ENCODE data around the gene CSKMT. TPM values are rescaled to one million over a fixed set of nuclear protein-coding genes. Genes with fewer than 3 reads are reported as not detected.

The CSKMT gene
- total RNA-seq, 1 donor from 2014 or later = 2.5 TPM

- DNase-seq (ENCODE audit: extremely low read depth, low read depth, low spot score) = no peak
Observed at GRCh38 chr11:62715150-62716130, 50.3 kb downstream of the CSKMT start.

GRCh38 chr11:62716206-62716605, 51.1 kb downstream of the CSKMT start:
- no peak for DNase-seq (ENCODE audit: extremely low read depth, low read depth, low spot score)

- no peak for DNase-seq (ENCODE audit: extremely low read depth, low read depth, low spot score)
Observed at GRCh38 chr11:62716816-62717215, 51.7 kb downstream of the CSKMT start.

Other genes with a start within 250 kb of the CSKMT start
- gene SCGB1A1, start 246.3 kb upstream of the CSKMT start, total RNA-seq = not detected in 2 replicates
- gene AHNAK, start 118.5 kb upstream of the CSKMT start, total RNA-seq = 562 and 666 TPM in 2 replicates
- gene EEF1G, start 91.4 kb upstream of the CSKMT start, total RNA-seq = 1,186 and 1,947 TPM in 2 replicates
- 12.8 and 16.8 TPM in 2 replicates for gene TUT1, start 73.8 kb upstream of the CSKMT start, total RNA-seq
- gene MTA2, start 63.4 kb upstream of the CSKMT start, total RNA-seq = 143 and 154 TPM in 2 replicates
- 33.2 and 83.2 TPM in 2 replicates for gene EML3, start 52.5 kb upstream of the CSKMT start, total RNA-seq
- gene ROM1, start 52.1 kb upstream of the CSKMT start, total RNA-seq = 1.4 and 2.3 TPM in 2 replicates
- 38.3 and 42.5 TPM in 2 replicates for gene B3GAT3, start 43.3 kb upstream of the CSKMT start, total RNA-seq
- gene GANAB, start 18.7 kb upstream of the CSKMT start, total RNA-seq = 295 and 372 TPM in 2 replicates
- gene INTS5, start 12.0 kb upstream of the CSKMT start, total RNA-seq = 29.0 and 29.5 TPM in 2 replicates
- 49.7 and 56.8 TPM in 2 replicates for gene C11orf98, start 102 bp upstream of the CSKMT start, total RNA-seq
- 7.8 and 9.9 TPM in 2 replicates for gene UQCC3, start 6.4 kb downstream of the CSKMT start, total RNA-seq
- 2.1 and 7.1 TPM in 2 replicates for gene LBHD1, start 7.0 kb downstream of the CSKMT start, total RNA-seq
- 134 and 162 TPM in 2 replicates for gene UBXN1, start 13.8 kb downstream of the CSKMT start, total RNA-seq
- not detected in 2 replicates for gene LRRN4CL, start 24.2 kb downstream of the CSKMT start, total RNA-seq
- gene BSCL2, start 42.1 kb downstream of the CSKMT start, total RNA-seq = 34.8 and 36.4 TPM in 2 replicates
- gene GNG3, start 42.4 kb downstream of the CSKMT start, total RNA-seq = not detected in 2 replicates
- 13.2 and 23.6 TPM in 2 replicates for gene HNRNPUL2, start 62.1 kb downstream of the CSKMT start, total RNA-seq
- 34.9 and 35.2 TPM in 2 replicates for gene TTC9C, start 63.2 kb downstream of the CSKMT start, total RNA-seq
- 7.2 and 12.6 TPM in 2 replicates for gene ZBTB3, start 88.8 kb downstream of the CSKMT start, total RNA-seq
- gene POLR2G, start 96.3 kb downstream of the CSKMT start, total RNA-seq = 75.5 and 88.6 TPM in 2 replicates
- gene TAF6L, start 106.1 kb downstream of the CSKMT start, total RNA-seq = 20.6 and 21.8 TPM in 2 replicates
- 63.9 and 65.4 TPM in 2 replicates for gene TMEM179B, start 122.1 kb downstream of the CSKMT start, total RNA-seq
- 16.8 and 23.2 TPM in 2 replicates for gene TMEM223, start 126.7 kb downstream of the CSKMT start, total RNA-seq
- 38.1 and 63.2 TPM in 2 replicates for gene NXF1, start 140.1 kb downstream of the CSKMT start, total RNA-seq
- gene STX5, start 166.7 kb downstream of the CSKMT start, total RNA-seq = 36.7 and 37.1 TPM in 2 replicates
- gene TEX54, start 167.5 kb downstream of the CSKMT start, total RNA-seq = not detected in 2 replicates
- 32.3 and 37.5 TPM in 2 replicates for gene WDR74, start 174.3 kb downstream of the CSKMT start, total RNA-seq
- 128 and 157 TPM in 2 replicates for gene SLC3A2, start 215.6 kb downstream of the CSKMT start, total RNA-seq

Measured in glomerular endothelial cell (primary cell).